Measurements from ENCODE around the gene CCDC185.
A peak's percentile ranks its signal among the peaks of the same experiment; 100 is the strongest.

The CCDC185 gene

GRCh38 chr1:223363057-223363855 is 30.0 kb upstream of the CCDC185 start:
- DNase-seq (ENCODE audit: low read depth): no peak
- TF ChIP-seq CTCF (IDR thresholded peaks at IDR 0.05; ENCODE audit: insufficient read depth, low read depth, low read length, missing control alignments): no peak
- peak overlapping the region; percentile 37 for H3K4me3 ChIP-seq (ENCODE audit: low read length)

GRCh38 chr1:223363856-223364684 is 29.1 kb upstream of the CCDC185 start, which contains the start of gene SUSD4:
Gene SUSD4, minus strand, starts transcription at chr1:223364176. Its CDS starts 751 bp downstream, at chr1:223363425.
- H3K4me3 ChIP-seq (ENCODE audit: low read length): peak within 1 kb of the TSS; percentile 37
- DNase-seq (ENCODE audit: low read depth): no peak

GRCh38 chr1:223364685-223365382 is 28.4 kb upstream of the CCDC185 start:
- TF ChIP-seq CTCF (IDR thresholded peaks at IDR 0.05; ENCODE audit: insufficient read depth, low read depth, low read length, missing control alignments): no peak
- DNase-seq (ENCODE audit: low read depth): no peak
- H3K4me3 ChIP-seq (ENCODE audit: low read length): peak overlapping the region; percentile 16

More at GRCh38 chr1:223363856-223364684, 29.1 kb upstream of the CCDC185 start, which contains the start of gene SUSD4:
- TF ChIP-seq CTCF (IDR thresholded peaks at IDR 0.05; ENCODE audit: insufficient read depth, low read depth, low read length, missing control alignments): no peak

- no peak for DNase-seq (ENCODE audit: low read depth)
- no peak for TF ChIP-seq CTCF (IDR thresholded peaks at IDR 0.05; ENCODE audit: insufficient read depth, low read depth, low read length, missing control alignments)
- H3K4me3 ChIP-seq (ENCODE audit: low read length): no peak overlapping the region
These were observed 19.1 kb upstream of the CCDC185 start for GRCh38 chr1:223374064-223374610.

GRCh38 chr1:223378754-223379153 is 14.5 kb upstream of the CCDC185 start:
- DNase-seq (ENCODE audit: low read depth): no peak
- no peak overlapping the region for H3K4me3 ChIP-seq (ENCODE audit: low read length)
- no peak for TF ChIP-seq CTCF (IDR thresholded peaks at IDR 0.05; ENCODE audit: insufficient read depth, low read depth, low read length, missing control alignments)

GRCh38 chr1:223386013-223386412 is 7.2 kb upstream of the CCDC185 start:
- H3K4me3 ChIP-seq (ENCODE audit: low read length): no peak overlapping the region
- DNase-seq (ENCODE audit: low read depth): no peak
- no peak for TF ChIP-seq CTCF (IDR thresholded peaks at IDR 0.05; ENCODE audit: insufficient read depth, low read depth, low read length, missing control alignments)
